DMS79 (cell line): ENCODE results near the gene SMOC2.
"Not testable (repeated sequence)": the region's sequence is repeated elsewhere in the genome, so short reads cannot be mapped to it uniquely, and the experiment has no call there.

ENCODE experiments used
- DNase-seq: peaks from one replicate; lab custom pipeline; 2025; lab: John Stamatoyannopoulos, UW

The SMOC2 gene

GRCh38 chr6:168655462-168656152 is 214.6 kb downstream of the SMOC2 start:
- no peak for DNase-seq

- DNase-seq = no peak
Measured at GRCh38 chr6:168658059-168658458, 217.1 kb downstream of the SMOC2 start.

- no peak for DNase-seq
Measured at GRCh38 chr6:168660400-168660945, 219.5 kb downstream of the SMOC2 start.

GRCh38 chr6:168662301-168662936 is 221.4 kb downstream of the SMOC2 start:
- no peak for DNase-seq

GRCh38 chr6:168663041-168663440 is 222.1 kb downstream of the SMOC2 start:
- DNase-seq = no peak

- DNase-seq = no peak
Measured at GRCh38 chr6:168664956-168665355, 224.0 kb downstream of the SMOC2 start.

- DNase-seq = no peak
Measured at GRCh38 chr6:168666170-168666569, 225.2 kb downstream of the SMOC2 start.

GRCh38 chr6:168666699-168667427 is 225.9 kb downstream of the SMOC2 start:
- no peak for DNase-seq

GRCh38 chr6:168667428-168667805 is 226.4 kb downstream of the SMOC2 start:
- no peak for DNase-seq

GRCh38 chr6:168670401-168670985 is 229.5 kb downstream of the SMOC2 start:
- DNase-seq = no peak

- no peak for DNase-seq
Measured at GRCh38 chr6:168671028-168671862, 230.3 kb downstream of the SMOC2 start.

GRCh38 chr6:168671863-168672546 is 231.0 kb downstream of the SMOC2 start:
- no peak for DNase-seq

- no peak for DNase-seq
Measured at GRCh38 chr6:168674595-168674994, 233.6 kb downstream of the SMOC2 start.

- DNase-seq = no peak
Measured at GRCh38 chr6:168675375-168675774, 234.4 kb downstream of the SMOC2 start.

- no peak for DNase-seq
Measured at GRCh38 chr6:168675933-168676551, 235.1 kb downstream of the SMOC2 start.

GRCh38 chr6:168676552-168677322 is 235.8 kb downstream of the SMOC2 start:
- DNase-seq = no peak

- not testable (repeated sequence) for DNase-seq
Measured at GRCh38 chr6:168677323-168677781, 236.4 kb downstream of the SMOC2 start.

- no peak for DNase-seq
Measured at GRCh38 chr6:168678077-168678476, 237.1 kb downstream of the SMOC2 start.

- DNase-seq = no peak
Measured at GRCh38 chr6:168678588-168678987, 237.6 kb downstream of the SMOC2 start.

GRCh38 chr6:168681748-168682147 is 240.8 kb downstream of the SMOC2 start:
- no peak for DNase-seq
